Glutamatergic neuron (in vitro differentiated cells): Measurements from ENCODE around the gene CHTF8. TPM values are rescaled to one million over a fixed set of nuclear protein-coding genes. Genes with fewer than 3 reads are reported as not detected.

Source experiments
- DNase-seq: peaks from one replicate; pipeline ENCODE4 v3.0.0; 2022
- H3K27ac Mint-ChIP-seq: one replicate; pipeline ENCODE4 v1.8.0; 2020; ENCODE audit warnings: mild to moderate bottlenecking, mixed read lengths, inconsistent platforms; ENCODE audit not compliant: unreplicated experiment
- H3K27me3 Mint-ChIP-seq: one replicate; pipeline ENCODE4 v1.8.0; 2020; ENCODE audit warnings: mild to moderate bottlenecking, moderate library complexity, mixed read lengths, inconsistent platforms; ENCODE audit not compliant: unreplicated experiment
- H3K36me3 Mint-ChIP-seq: one replicate; pipeline ENCODE4 v1.8.0; 2020; ENCODE audit warnings: mild to moderate bottlenecking, mixed read lengths, inconsistent platforms; ENCODE audit not compliant: unreplicated experiment
- H3K4me1 Mint-ChIP-seq: one replicate; pipeline ENCODE4 v1.8.0; 2020; ENCODE audit warnings: mild to moderate bottlenecking, low read depth, mixed read lengths, inconsistent platforms; ENCODE audit not compliant: unreplicated experiment
- H3K4me3 Mint-ChIP-seq: one replicate; pipeline ENCODE4 v1.8.0; 2020; ENCODE audit warnings: mild to moderate bottlenecking, mixed read lengths, inconsistent platforms; ENCODE audit not compliant: unreplicated experiment
- H3K9me3 Mint-ChIP-seq: one replicate; pipeline ENCODE4 v1.8.0; 2020; ENCODE audit warnings: mild to moderate bottlenecking, moderate library complexity, mixed read lengths, inconsistent platforms; ENCODE audit not compliant: unreplicated experiment
- total RNA-seq: library from RNA; stranded (reverse); fragmentation: NEBNext Ultra II Directional; extraction: Animal tissue kit (Norgen Biotek cat#: 25700); gene quantifications from one replicate; pipeline ENCODE4 v1.2.1, GENCODE V29; 2021; ENCODE audit not compliant: unreplicated experiment
- TF ChIP-seq, protein P1 (sequence below): fragments of 200-600 bp; sonication (generic); IDR thresholded peaks from one replicate; pipeline ENCODE4 v1.5.0; 2021; ENCODE audit not compliant: partially characterized antibody, unreplicated experiment

CHTF8 gene
- total RNA-seq, 1 donor from 2014 or later = 116 TPM

DNA sequence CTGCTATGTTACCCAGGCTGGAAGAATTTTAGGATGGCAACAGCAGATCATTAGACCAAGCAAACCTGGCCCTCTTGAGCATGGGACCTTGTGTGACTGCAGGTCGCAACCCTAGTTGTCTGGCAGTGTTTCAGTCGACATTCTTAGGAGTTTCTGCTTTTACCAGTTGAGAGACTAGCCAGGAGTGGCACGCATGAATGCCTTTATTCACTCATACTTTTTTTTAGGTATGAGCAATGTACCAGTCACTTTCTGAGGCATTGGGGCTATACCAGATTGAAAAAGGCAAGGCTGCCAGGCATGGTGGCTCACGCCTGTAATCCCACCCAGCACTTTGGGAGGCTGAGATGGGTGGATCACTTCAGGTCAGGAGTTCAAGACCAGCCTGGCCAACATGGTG, 55.1 kb downstream of the CHTF8 start:
- Mint-ChIP-seq H3K36me3 (no peaks in the 10 kb centered on the region), H3K4me1 (peaks cover 3% of the 10 kb centered on the region)

DNA sequence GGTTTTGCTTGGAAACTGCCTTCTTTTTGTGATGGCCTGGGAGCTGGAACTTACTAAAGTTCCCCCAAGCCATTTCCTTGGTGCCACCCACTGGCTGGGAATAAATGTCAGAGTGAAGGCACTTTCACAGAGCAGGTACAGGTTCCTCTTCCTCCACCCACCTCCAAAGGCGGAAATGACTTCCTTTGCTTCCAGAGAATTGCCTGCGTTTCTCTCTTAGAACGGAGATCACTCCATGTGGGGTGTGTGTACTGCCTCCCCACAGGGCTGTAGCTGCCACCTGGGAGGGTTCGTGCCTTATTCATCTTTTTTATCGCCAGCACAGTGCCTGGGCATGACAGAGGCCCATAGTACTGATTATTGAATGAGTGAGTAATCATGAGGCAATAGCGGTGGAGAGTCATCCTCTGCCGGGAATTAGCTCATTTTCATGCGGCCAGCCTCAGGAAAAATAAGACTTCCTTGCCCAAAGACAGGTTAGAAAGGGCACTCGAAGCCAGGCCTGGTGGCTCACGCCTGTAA, 59.1 kb downstream of the CHTF8 start:
- TF ChIP-seq, protein P1, sequence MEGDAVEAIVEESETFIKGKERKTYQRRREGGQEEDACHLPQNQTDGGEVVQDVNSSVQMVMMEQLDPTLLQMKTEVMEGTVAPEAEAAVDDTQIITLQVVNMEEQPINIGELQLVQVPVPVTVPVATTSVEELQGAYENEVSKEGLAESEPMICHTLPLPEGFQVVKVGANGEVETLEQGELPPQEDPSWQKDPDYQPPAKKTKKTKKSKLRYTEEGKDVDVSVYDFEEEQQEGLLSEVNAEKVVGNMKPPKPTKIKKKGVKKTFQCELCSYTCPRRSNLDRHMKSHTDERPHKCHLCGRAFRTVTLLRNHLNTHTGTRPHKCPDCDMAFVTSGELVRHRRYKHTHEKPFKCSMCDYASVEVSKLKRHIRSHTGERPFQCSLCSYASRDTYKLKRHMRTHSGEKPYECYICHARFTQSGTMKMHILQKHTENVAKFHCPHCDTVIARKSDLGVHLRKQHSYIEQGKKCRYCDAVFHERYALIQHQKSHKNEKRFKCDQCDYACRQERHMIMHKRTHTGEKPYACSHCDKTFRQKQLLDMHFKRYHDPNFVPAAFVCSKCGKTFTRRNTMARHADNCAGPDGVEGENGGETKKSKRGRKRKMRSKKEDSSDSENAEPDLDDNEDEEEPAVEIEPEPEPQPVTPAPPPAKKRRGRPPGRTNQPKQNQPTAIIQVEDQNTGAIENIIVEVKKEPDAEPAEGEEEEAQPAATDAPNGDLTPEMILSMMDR = no peak
- no peak overlapping the region for H3K27ac Mint-ChIP-seq
- no peaks in the 10 kb centered on the region for H3K36me3 Mint-ChIP-seq
- peaks cover 2% of the 10 kb centered on the region for H3K27me3 Mint-ChIP-seq
- H3K9me3 Mint-ChIP-seq = no peaks in the 10 kb centered on the region
- H3K4me1 Mint-ChIP-seq = peaks cover 4% of the 10 kb centered on the region
- H3K4me3 Mint-ChIP-seq = no peak overlapping the region
- DNase-seq = no peak

More for the DNA sequence above, 55.1 kb downstream of the CHTF8 start:
- Mint-ChIP-seq H3K4me3 (no peak overlapping the region), H3K27me3 (no peaks in the 10 kb centered on the region), H3K27ac (no peak overlapping the region), H3K9me3 (no peaks in the 10 kb centered on the region)
- no peak for DNase-seq
- TF ChIP-seq, protein P1 = no peak

DNA sequence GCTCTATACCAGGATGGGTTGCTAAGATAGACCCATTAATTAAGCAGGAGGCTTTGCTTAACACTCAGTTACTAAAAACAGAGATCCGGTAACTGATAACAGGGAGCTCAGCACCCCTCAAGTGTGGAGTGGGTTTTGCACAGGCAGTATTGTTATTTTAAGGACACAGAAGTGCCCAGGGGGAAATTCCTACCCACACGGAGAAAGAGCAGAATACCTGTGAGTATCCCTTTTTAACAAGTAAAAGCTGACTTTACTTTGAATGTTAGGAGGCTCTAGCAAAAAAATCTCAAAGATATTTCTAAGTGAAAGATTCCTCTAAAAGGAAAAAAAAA, 59.8 kb downstream of the CHTF8 start:
- Mint-ChIP-seq H3K9me3 (no peaks in the 10 kb centered on the region), H3K36me3 (no peaks in the 10 kb centered on the region), H3K4me3 (no peak overlapping the region), H3K27ac (no peak overlapping the region), H3K4me1 (peaks cover 3% of the 10 kb centered on the region), H3K27me3 (peaks cover 2% of the 10 kb centered on the region)
- TF ChIP-seq, protein P1 = no peak
- DNase-seq = no peak

DNA sequence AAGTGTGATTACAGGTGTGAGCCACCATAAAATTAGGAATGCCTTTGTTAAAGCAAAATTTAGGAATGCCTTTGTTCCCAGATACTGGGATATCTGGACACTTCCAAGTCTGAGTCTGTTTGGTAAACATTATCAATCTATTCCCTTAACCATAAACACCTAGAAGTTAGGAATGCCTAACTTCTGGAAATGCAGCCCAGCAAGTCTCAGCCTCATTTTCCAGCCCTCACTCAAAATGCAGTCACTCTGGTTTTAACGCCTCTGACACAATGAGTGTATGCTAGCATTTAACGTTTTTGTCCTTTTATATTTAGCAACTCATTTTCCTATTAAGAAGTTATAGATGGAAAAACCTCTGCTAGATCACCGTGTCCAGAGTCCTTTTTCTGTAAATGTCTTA, 61.4 kb downstream of the CHTF8 start:
- Mint-ChIP-seq H3K27ac (no peak overlapping the region), H3K9me3 (no peaks in the 10 kb centered on the region), H3K27me3 (peaks cover 2% of the 10 kb centered on the region), H3K36me3 (no peaks in the 10 kb centered on the region), H3K4me1 (peaks cover 3% of the 10 kb centered on the region), H3K4me3 (no peak overlapping the region)
- DNase-seq = no peak
- TF ChIP-seq, protein P1 = no peak

DNA sequence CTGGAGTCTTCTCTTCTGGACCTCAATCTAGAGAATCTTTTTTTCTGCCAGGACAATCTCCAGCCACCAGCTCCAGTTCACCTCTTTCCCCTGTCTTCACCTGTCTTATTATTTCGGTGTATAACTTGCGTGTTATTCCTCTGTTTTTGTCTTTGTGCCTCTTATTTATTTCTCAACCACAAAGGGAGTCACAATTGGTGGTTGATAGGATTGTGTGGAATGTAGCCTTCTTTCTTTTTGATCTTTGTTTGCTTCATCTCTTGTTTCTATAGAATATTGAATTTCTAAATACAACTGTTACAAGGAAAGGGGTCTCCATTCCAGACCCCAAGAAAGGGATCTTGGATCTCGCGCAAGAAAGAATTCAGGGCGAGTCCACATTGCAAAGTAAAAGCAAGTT, 62.9 kb downstream of the CHTF8 start:
- Mint-ChIP-seq H3K36me3 (no peaks in the 10 kb centered on the region), H3K27ac (no peak overlapping the region), H3K9me3 (peaks cover 2% of the 10 kb centered on the region), H3K4me1 (peaks cover 4% of the 10 kb centered on the region), H3K27me3 (peaks cover 2% of the 10 kb centered on the region), H3K4me3 (no peak overlapping the region)
- no peak for DNase-seq
- TF ChIP-seq, protein P1 = no peak

Other genes starting within 250 kb of the CHTF8 start
- gene HAS3, start 26.9 kb downstream of the CHTF8 start, total RNA-seq = 0.42 TPM
- 70.7 TPM for gene UTP4, start 61 bp upstream of the CHTF8 start, total RNA-seq
- gene SNTB2, start 54.6 kb upstream of the CHTF8 start, total RNA-seq = 26.8 TPM
- gene VPS4A, start 178.8 kb upstream of the CHTF8 start, total RNA-seq = 38.9 TPM
- 12.0 TPM for gene PDF, start 198.0 kb upstream of the CHTF8 start, total RNA-seq
- gene COG8, start 207.0 kb upstream of the CHTF8 start, total RNA-seq = 51.2 TPM
- 19.6 TPM for gene NIP7, start 207.2 kb upstream of the CHTF8 start, total RNA-seq
- gene TMED6, start 219.2 kb upstream of the CHTF8 start, total RNA-seq = not detected